Activated CD8-positive, alpha-beta T cell treated with anti-CD3 and anti-CD28 coated beads for 36 hours (primary cell): ENCODE measurements around the gene ATG4D. TPM values are rescaled to one million over a fixed set of nuclear protein-coding genes. Genes with fewer than 3 reads are reported as not detected.
"Not testable (repeated sequence)": the region's sequence is repeated elsewhere in the genome, so short reads cannot be mapped to it uniquely, and the experiment has no call there.

ENCODE experiments used
- ATAC-seq: fragments of 200-7000 bp; cut with Tn5 transposase; one replicate; pipeline ENCODE4 v1.10.0; 2021; ENCODE audit warnings: mild to moderate bottlenecking, moderate library complexity
- CTCF ChIA-PET: fragments of 350-600 bp; sonication (Branson Sonifier 250); formaldehyde crosslinking; loops from one replicate; lab custom pipeline; 2021; ENCODE audit warnings: antibody characterized with exemption; lab: Charles Lee
- POLR2A ChIA-PET: fragments of 350-600 bp; sonication (Branson Sonifier 250); formaldehyde crosslinking; loops from one replicate; lab custom pipeline; 2021; ENCODE audit warnings: antibody characterized with exemption; lab: Charles Lee
- DNase-seq: peaks from one replicate; pipeline ENCODE4 v3.0.0-alpha.2; 2020
- H3K27ac Mint-ChIP-seq: one replicate; pipeline ENCODE4 v1.8.0; 2021; ENCODE audit warnings: mild to moderate bottlenecking, mixed read lengths
- H3K27me3 Mint-ChIP-seq: one replicate; pipeline ENCODE4 v1.8.0; 2021; ENCODE audit warnings: mixed read lengths
- H3K36me3 Mint-ChIP-seq: one replicate; pipeline ENCODE4 v1.8.0; 2021; ENCODE audit warnings: low read depth, mixed read lengths
- H3K4me1 Mint-ChIP-seq: one replicate; pipeline ENCODE4 v1.8.0; 2021; ENCODE audit warnings: low read depth, mixed read lengths
- H3K4me3 Mint-ChIP-seq: one replicate; pipeline ENCODE4 v1.8.0; 2021; ENCODE audit warnings: mild to moderate bottlenecking, moderate library complexity, mixed read lengths
- H3K9me3 Mint-ChIP-seq: one replicate; pipeline ENCODE4 v1.8.0; 2021; ENCODE audit warnings: mixed read lengths
- CTCF ChIP-seq: fragments of 200-600 bp; IDR thresholded peaks from one replicate; pipeline ENCODE4 v1.8.0; 2022; ENCODE audit warnings: antibody characterized with exemption, mild to moderate bottlenecking
- intact Hi-C: fragments of 100-400 bp; cut with micrococcal nuclease; formaldehyde crosslinking; loops from one replicate; pipeline ENCODE4 v1.10.0; 2022
- total RNA-seq, 2 experiments: library from RNA; stranded (reverse); gene quantifications; one replicate each; pipeline ENCODE4 v1.2.3, GENCODE V29; 2021

The ATG4D gene
- total RNA-seq, 2 experiments from 2014 or later = 21.7 to 22.5 TPM

GRCh38 chr19:10533646-10534386 is 9.9 kb upstream of the ATG4D start:
- Mint-ChIP-seq H3K9me3 (peaks cover 3% of the 10 kb centered on the region), H3K27ac (no peak overlapping the region), H3K4me3 (no peak overlapping the region), H3K36me3 (no peaks in the 10 kb centered on the region), H3K4me1 (no peaks in the 10 kb centered on the region), H3K27me3 (peaks cover 6% of the 10 kb centered on the region)
- DNase-seq = no peak
- ATAC-seq = no peak
- intact Hi-C loops = no loop called here
- POLR2A ChIA-PET = interaction anchor here (1.1 kb wide), 1 partner anchor 8 kb away, joined by 5 read pairs; no protein-coding TSS in a partner anchor
- TF ChIP-seq CTCF = no peak
- CTCF ChIA-PET = interaction anchor here (1.6 to 2.0 kb wide), 2 partner anchors 19 to 165 kb away, joined by 3 to 4 read pairs; no protein-coding TSS in a partner anchor

GRCh38 chr19:10535613-10536012 is 8.1 kb upstream of the ATG4D start:
- ATAC-seq = no peak
- H3K27me3 Mint-ChIP-seq = peaks cover 17% of the 10 kb centered on the region
- no peak for TF ChIP-seq CTCF
- H3K36me3 Mint-ChIP-seq = no peaks in the 10 kb centered on the region
- intact Hi-C loops = no loop called here
- CTCF ChIA-PET = interaction anchor here (0.7 to 1.5 kb wide), 4 partner anchors 43 to 164 kb away, joined by 3 to 5 read pairs (median 3); no protein-coding TSS in a partner anchor
- DNase-seq = no peak
- H3K4me3 Mint-ChIP-seq = no peak overlapping the region
- peaks cover 3% of the 10 kb centered on the region for H3K9me3 Mint-ChIP-seq
- POLR2A ChIA-PET = interaction anchor here (0.7 to 0.9 kb wide), 2 partner anchors 118 to 154 kb away, joined by 3 read pairs; no protein-coding TSS in a partner anchor
- H3K27ac Mint-ChIP-seq = no peak overlapping the region
- H3K4me1 Mint-ChIP-seq = no peaks in the 10 kb centered on the region

GRCh38 chr19:10537668-10538067 is 6.0 kb upstream of the ATG4D start:
- Mint-ChIP-seq H3K4me3 (no peak overlapping the region), H3K27me3 (peaks cover 17% of the 10 kb centered on the region), H3K27ac (no peak overlapping the region), H3K4me1 (no peaks in the 10 kb centered on the region), H3K9me3 (no peaks in the 10 kb centered on the region), H3K36me3 (no peaks in the 10 kb centered on the region)
- ChIA-PET CTCF (no interaction called here), POLR2A (no interaction called here)
- intact Hi-C loops = no loop called here
- TF ChIP-seq CTCF = no peak
- ATAC-seq = no peak
- DNase-seq = no peak

GRCh38 chr19:10538204-10538983 is 5.3 kb upstream of the ATG4D start:
- peaks cover 17% of the 10 kb centered on the region for H3K27me3 Mint-ChIP-seq
- intact Hi-C loops = no loop called here
- H3K4me3 Mint-ChIP-seq = no peak overlapping the region
- DNase-seq = no peak
- no peak for ATAC-seq
- POLR2A ChIA-PET = no interaction called here
- CTCF ChIA-PET = no interaction called here
- no peaks in the 10 kb centered on the region for H3K36me3 Mint-ChIP-seq
- peaks cover 3% of the 10 kb centered on the region for H3K4me1 Mint-ChIP-seq
- no peak overlapping the region for H3K27ac Mint-ChIP-seq
- TF ChIP-seq CTCF = no peak
- H3K9me3 Mint-ChIP-seq = no peaks in the 10 kb centered on the region

GRCh38 chr19:10539016-10539415 is 4.7 kb upstream of the ATG4D start:
- CTCF ChIA-PET, H3K4me1 Mint-ChIP-seq, ATAC-seq, H3K36me3 Mint-ChIP-seq, DNase-seq, H3K9me3 Mint-ChIP-seq, intact Hi-C loops, H3K4me3 Mint-ChIP-seq, H3K27ac Mint-ChIP-seq, POLR2A ChIA-PET: not testable (repeated sequence)
- peaks cover 17% of the 10 kb centered on the region for H3K27me3 Mint-ChIP-seq
